ENCODE measurements around the gene EYA2.
A peak's percentile ranks its signal among the peaks of the same experiment; 100 is the strongest.
"Not testable (repeated sequence)": the region's sequence is repeated elsewhere in the genome, so short reads cannot be mapped to it uniquely, and the experiment has no call there.

Gene EYA2

GRCh38 chr20:46897328-46897880 lies 2.8 kb downstream of the EYA2 start:
- DNase-seq, result no peak

GRCh38 chr20:46898423-46898822 lies 3.8 kb downstream of the EYA2 start:
- DNase-seq, result no peak

- DNase-seq, result no peak
These were observed 5.0 kb downstream of the EYA2 start for GRCh38 chr20:46899621-46900020.

DNA sequence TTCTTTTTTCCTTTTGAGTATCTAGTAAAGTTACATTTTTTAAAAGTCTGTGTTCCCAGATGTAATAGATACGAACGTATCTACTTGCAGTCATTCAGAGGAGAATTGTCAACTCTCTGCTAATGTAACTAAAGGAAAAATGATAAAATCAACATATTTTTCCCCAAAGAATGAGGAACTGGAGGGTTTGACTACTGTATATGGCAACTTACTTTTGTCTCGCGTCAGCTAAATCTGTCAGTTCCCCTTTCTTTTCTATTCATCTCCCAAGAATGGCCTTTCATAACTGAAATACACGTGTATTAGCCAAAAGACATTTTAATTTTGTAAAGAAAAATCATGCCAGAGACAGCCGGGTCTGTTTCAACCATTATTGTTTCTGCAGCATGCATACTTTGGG lies 5.4 kb downstream of the EYA2 start:
- DNase-seq, result peak; percentile 4

GRCh38 chr20:46900826-46901225 lies 6.2 kb downstream of the EYA2 start:
- DNase-seq, result no peak

GRCh38 chr20:46901638-46902037 lies 7.0 kb downstream of the EYA2 start:
- DNase-seq, result no peak

- DNase-seq, result no peak
These were observed 8.6 kb downstream of the EYA2 start for GRCh38 chr20:46903256-46903655.

DNA sequence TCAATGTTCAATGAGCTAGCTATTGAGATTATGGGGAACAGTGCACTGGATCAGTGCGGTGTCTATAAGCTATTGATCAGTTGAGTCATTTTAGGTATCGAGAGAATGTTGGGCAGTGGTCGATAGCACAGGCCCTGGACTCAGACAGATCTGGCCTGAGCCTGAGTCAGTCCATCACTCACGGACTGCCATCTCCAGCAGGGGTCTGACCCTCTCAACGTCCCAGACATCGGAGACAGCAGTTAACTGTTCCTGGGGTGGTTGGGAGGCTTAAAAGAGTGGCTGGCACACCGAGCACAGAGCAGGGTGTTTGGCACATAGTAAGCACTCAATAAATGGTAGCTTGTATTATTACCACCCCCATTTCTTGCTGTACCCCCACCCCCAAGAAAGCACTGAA lies 9.3 kb downstream of the EYA2 start:
- DNase-seq, result no peak

- DNase-seq, result no peak
These were observed 10.9 kb downstream of the EYA2 start for GRCh38 chr20:46905364-46906125.

- no peak for DNase-seq
These were observed 18.8 kb downstream of the EYA2 start for GRCh38 chr20:46913329-46914044.

DNA sequence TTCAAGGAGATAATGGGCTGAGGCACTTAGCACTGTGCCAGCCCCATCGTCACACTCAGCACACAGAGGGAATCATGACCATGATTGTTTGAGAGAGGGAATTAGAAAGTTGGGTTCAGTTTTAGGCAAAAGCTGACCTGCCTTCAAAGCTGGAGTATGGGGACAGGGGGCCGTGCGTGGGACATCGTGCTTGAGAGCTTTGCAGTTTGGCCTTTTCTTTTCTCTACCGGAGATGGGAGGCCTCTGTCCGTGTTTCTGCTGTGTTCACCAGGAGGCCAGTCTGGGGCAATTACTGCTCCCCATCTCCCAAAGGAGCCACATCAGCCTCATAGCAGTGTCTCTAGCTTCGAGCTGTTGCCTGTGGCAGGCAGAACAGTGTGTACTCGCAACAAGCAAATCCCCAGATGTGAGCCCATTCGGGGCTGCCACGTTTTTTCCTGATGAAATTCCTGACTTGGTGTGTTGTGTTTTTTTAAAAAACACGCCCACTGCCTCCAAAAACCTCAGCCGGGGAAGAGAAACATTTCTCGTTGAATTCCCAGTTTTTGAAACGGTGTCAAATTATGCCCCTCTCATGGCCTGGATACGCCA lies 20.2 kb downstream of the EYA2 start:
- DNase-seq, result no peak

DNA sequence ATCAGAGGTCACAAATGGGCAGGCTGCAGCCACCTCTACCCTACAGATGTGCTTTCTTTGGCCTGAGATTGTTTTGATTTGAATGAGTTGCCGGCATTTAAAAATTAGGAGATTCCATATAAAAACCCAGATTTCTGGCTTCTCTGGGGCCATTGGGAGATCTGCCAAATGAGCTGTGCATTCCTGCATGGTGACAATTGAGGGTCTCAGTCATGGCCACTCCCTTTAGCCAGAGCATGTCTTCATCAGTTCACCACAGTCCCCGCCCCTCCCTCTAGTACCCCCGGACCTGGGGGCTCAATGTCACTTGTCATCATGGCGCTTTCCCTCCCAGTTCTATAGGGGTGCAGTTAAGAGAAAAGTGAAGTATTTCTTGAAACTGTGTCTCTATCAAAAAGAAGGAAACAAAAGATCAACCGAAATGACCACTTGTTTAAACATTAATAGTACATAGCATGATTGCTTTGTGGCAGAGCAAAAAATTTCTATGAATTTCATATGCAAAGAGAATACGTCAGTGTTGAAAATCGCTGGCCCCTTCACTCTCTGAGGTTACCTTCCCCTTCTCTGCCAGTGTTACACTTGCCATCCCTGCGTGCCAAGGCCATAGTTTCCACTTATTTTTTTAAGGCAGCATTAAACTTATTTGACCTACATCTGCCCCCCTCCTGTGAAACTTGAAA lies 21.1 kb downstream of the EYA2 start:
- DNase-seq, result no peak

- DNase-seq, result no peak
These were observed 21.6 kb downstream of the EYA2 start for GRCh38 chr20:46916258-46916603.

- DNase-seq, result no peak
These were observed 22.5 kb downstream of the EYA2 start for GRCh38 chr20:46917155-46917554.

GRCh38 chr20:46920114-46920513 lies 25.5 kb downstream of the EYA2 start:
- no peak for DNase-seq

- not testable (repeated sequence) for DNase-seq
These were observed 28.2 kb downstream of the EYA2 start for GRCh38 chr20:46922841-46923240.

DNA sequence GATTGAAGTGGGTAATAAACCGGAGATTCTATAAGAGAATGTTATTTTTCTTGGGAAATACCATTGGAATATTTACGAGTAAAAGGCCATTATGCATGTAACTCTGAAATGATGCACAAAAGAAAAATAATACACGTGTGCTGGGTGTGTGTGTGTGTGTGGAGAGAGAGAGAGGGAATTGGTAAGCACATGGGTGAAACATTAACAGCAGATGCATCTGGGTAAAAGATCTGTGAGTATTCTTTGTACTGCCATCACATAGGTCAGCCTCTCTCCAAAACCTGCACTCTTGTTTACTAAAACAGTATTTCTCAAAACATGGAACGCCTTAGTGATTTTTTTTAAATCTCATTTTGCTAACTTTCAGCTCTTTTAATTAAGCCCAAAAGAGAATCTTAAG lies 28.9 kb downstream of the EYA2 start:
- DNase-seq, result no peak

DNA sequence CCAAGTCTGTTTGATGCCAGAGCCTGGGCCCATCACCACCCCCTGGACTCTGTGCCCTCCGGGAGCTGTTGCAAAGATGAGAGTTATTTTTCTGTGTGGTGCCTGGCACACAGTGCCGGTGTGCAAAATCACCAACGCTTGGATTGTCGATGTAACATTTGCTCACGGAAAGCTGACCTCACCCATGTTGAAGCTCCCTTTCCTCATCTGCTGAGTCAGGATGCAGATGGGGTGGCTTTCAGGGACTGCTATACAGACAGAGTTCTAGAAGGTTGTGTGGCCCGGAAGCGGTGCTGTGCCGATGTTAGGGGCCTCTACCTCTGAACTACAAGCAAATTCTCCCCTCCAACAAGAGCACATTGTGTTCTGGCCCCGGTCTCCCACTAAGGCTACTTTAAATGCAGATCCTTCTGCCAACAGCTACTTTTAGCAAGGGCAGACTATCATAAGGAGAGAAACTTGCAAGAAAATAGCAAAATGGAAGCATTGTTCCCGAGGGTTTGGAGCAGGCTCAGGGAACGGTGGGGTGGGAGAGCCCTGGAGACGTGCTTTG lies 34.0 kb downstream of the EYA2 start:
- no peak for DNase-seq

DNA sequence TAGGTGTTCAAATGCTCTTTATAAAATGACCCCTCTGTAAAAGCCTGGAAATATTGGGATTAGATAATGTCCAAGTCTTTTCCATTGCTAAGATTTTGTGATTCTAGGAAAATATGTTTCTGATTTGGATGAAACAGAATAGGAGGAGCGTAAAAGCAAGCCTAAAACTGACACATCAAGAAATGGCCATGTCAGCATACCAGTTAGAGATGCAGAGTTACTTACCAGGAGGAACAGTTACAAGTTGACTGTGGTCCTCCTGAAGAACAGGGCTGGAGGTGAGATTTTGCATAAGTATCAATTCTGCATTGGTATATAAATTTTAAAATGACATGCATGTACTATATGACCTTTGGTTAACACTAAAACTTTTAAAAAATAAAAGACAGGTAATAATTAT lies 35.3 kb downstream of the EYA2 start:
- DNase-seq, result no peak

- no peak for DNase-seq
These were observed 36.1 kb downstream of the EYA2 start for GRCh38 chr20:46930640-46931339.

GRCh38 chr20:46931699-46932098 lies 37.1 kb downstream of the EYA2 start:
- no peak for DNase-seq

- not testable (repeated sequence) for DNase-seq
These were observed 37.8 kb downstream of the EYA2 start for GRCh38 chr20:46932439-46932838.
